HG03442 (cell line): ENCODE measurements around the gene NR6A1.
"Not testable (repeated sequence)": the region's sequence is repeated elsewhere in the genome, so short reads cannot be mapped to it uniquely, and the experiment has no call there.

Experiments used
- ATAC-seq: cut with Tn5 transposase; IDR thresholded peaks from one replicate; pipeline ENCODE4 v1.9.1; 2021; ENCODE audit warnings: mild to moderate bottlenecking, moderate library complexity; ENCODE audit not compliant: unreplicated experiment

Gene NR6A1

GRCh38 chr9:124778575-124779367 is 7.7 kb upstream of the NR6A1 start:
- ATAC-seq: no peak

GRCh38 chr9:124776954-124777648 is 6.0 kb upstream of the NR6A1 start, which contains the start of gene OLFML2A:
Gene OLFML2A, plus strand, starts transcription at chr9:124777133. Its CDS starts 138 bp downstream, at chr9:124777271.
- ATAC-seq: no peak

- no peak for ATAC-seq
Observed at GRCh38 chr9:124776618-124776953, 5.5 kb upstream of the NR6A1 start.

GRCh38 chr9:124774129-124774978 is 3.2 kb upstream of the NR6A1 start:
- ATAC-seq: no peak

GRCh38 chr9:124773473-124774128 is 2.5 kb upstream of the NR6A1 start:
- ATAC-seq: no peak

GRCh38 chr9:124772877-124773276 is 1.8 kb upstream of the NR6A1 start:
- not testable (repeated sequence) for ATAC-seq

GRCh38 chr9:124771867-124772679 is 962 bp upstream of the NR6A1 start:
- no peak for ATAC-seq

GRCh38 chr9:124770359-124771020 is 621 bp downstream of the NR6A1 start:
- ATAC-seq: no peak

GRCh38 chr9:124769549-124770358 is 1.4 kb downstream of the NR6A1 start:
- ATAC-seq: no peak

- no peak for ATAC-seq
Observed at GRCh38 chr9:124768750-124769548, 2.2 kb downstream of the NR6A1 start.

- ATAC-seq: no peak
Observed at GRCh38 chr9:124768334-124768733, 2.8 kb downstream of the NR6A1 start.

- no peak for ATAC-seq
Observed at GRCh38 chr9:124767821-124768220, 3.3 kb downstream of the NR6A1 start.

GRCh38 chr9:124766815-124767554 is 4.1 kb downstream of the NR6A1 start:
- ATAC-seq: no peak

- ATAC-seq: no peak
Observed at GRCh38 chr9:124766326-124766725, 4.8 kb downstream of the NR6A1 start.

- no peak for ATAC-seq
Observed at GRCh38 chr9:124765439-124765835, 5.7 kb downstream of the NR6A1 start.

GRCh38 chr9:124764774-124765438 is 6.2 kb downstream of the NR6A1 start:
- no peak for ATAC-seq

GRCh38 chr9:124762633-124763032 is 8.5 kb downstream of the NR6A1 start:
- ATAC-seq: no peak
